Ectodermal cell (in vitro differentiated cells): Measurements from ENCODE around the gene PTPN9.
"Not testable (repeated sequence)": the region's sequence is repeated elsewhere in the genome, so short reads cannot be mapped to it uniquely, and the experiment has no call there.

Source experiments
- H3K27ac ChIP-seq: 2 replicates; pipeline ENCODE4 v1.7.0; 2013; ENCODE audit warnings: mild to moderate bottlenecking, low read depth, low read length; ENCODE audit not compliant: insufficient read depth, poor library complexity, severe bottlenecking
- H3K27me3 ChIP-seq: 2 replicates; pipeline ENCODE4 v1.7.0; 2013; ENCODE audit warnings: mild to moderate bottlenecking, low read length; ENCODE audit not compliant: insufficient read depth, control insufficient read depth, poor library complexity, severe bottlenecking
- H3K36me3 ChIP-seq: one replicate; pipeline ENCODE4 v1.7.0; 2013; ENCODE audit warnings: low read length; ENCODE audit not compliant: control insufficient read depth, insufficient read depth
- H3K4me1 ChIP-seq: one replicate; pipeline ENCODE4 v1.7.0; 2013; ENCODE audit warnings: low read length; ENCODE audit not compliant: control insufficient read depth, insufficient read depth
- H3K4me3 ChIP-seq: 2 replicates; pipeline ENCODE4 v1.7.0; 2013; ENCODE audit warnings: low read depth, low read length, control low read depth; ENCODE audit not compliant: insufficient read depth
- H3K9me3 ChIP-seq: 2 replicates; pipeline ENCODE4 v1.7.0; 2013; ENCODE audit warnings: mild to moderate bottlenecking, low read length, moderate library complexity; ENCODE audit not compliant: control insufficient read depth
- WGBS, 2 experiments: methylation state at CpG; one replicate each; pipeline ENCODE4 v1.1.7; 2013; ENCODE audit warnings: missing lambda C conversion rate in 2 of 2; 5-methylcytosine and 5-hydroxymethylcytosine counted together

PTPN9 gene

DNA sequence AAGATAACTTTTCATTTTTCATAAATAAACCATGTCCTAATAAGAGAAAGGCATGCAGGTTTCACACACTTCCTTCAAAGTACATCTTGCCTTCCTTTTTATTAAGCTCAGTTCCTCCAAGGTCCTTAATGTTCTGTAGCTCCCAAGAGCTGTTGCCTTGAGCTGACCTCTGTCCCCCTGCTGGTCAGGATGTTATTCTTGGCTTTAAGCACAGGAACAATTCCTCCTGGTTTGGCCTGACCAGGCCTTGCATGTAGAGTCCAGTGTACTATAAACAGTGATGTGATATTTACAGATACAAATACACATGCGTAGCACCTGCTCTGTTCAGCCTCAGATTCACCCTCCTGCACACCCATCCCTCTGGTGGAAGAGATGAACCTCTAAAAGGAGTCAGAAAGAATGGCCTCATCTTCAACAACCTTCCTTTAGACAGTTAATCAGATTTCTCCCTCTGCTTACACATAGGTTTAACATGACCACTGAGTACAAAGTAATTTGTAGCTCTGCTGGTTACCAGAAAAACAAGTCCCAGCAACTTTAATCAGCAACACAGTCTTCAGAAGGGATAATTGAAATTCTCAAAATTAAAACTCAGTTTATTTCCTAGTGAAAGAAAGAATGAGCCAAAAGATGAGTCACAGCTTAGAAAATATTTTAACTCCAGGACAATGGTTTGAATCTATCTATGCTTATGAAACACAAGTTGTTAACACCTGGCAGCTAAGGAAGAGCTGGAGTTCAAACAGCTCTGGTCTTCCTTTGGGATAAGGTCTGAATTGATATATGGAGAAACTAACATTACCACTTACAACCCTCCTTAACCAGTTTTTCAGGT is 46.5 kb downstream of the PTPN9 start:
- Histone ChIP-seq H3K9me3 (no peaks in the 10 kb centered on the region), H3K27me3 (no peaks in the 10 kb centered on the region), H3K27ac (no peak overlapping the region), H3K4me3 (no peak overlapping the region), H3K36me3 (no peaks in the 10 kb centered on the region), H3K4me1 (no peaks in the 10 kb centered on the region)
- 79 to 84% methylated on average over 1 of the region's 1 CpG for WGBS, 2 experiments

- no peak overlapping the region for H3K27ac ChIP-seq
- 84 to 87% methylated on average over 3 of the region's 3 CpGs for WGBS, 2 experiments
- H3K27me3 ChIP-seq: no peaks in the 10 kb centered on the region
- no peaks in the 10 kb centered on the region for H3K36me3 ChIP-seq
- H3K4me3 ChIP-seq: no peak overlapping the region
- H3K4me1 ChIP-seq: no peaks in the 10 kb centered on the region
- no peaks in the 10 kb centered on the region for H3K9me3 ChIP-seq
Observed at GRCh38 chr15:75531041-75531450, 48.1 kb downstream of the PTPN9 start.

DNA sequence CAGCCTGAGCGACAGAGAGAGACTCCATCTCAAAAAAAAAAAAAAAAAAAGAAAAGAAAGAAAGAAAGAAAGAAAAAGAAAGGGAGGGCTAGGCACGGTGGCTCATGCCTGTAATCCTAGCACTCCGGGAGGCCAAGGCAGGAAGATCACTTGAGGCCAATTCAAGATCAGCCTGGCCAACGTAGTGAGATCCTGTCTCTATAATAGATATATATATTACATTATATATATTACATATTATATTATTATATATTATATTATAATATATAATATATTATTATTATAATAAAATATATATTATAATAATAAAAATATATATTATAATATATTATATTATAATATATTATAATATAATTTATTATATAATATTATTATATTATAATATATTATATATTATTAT is 48.9 kb downstream of the PTPN9 start:
- Histone ChIP-seq H3K4me1 (no peaks in the 10 kb centered on the region), H3K9me3 (no peaks in the 10 kb centered on the region), H3K36me3 (no peaks in the 10 kb centered on the region), H3K27me3 (no peaks in the 10 kb centered on the region), H3K27ac (no peak overlapping the region), H3K4me3 (no peak overlapping the region)
- WGBS, 2 experiments: 85 to 87% methylated on average over 2 to 3 of the region's 4 CpGs

GRCh38 chr15:75525756-75526155 is 53.4 kb downstream of the PTPN9 start:
- WGBS, 2 experiments: 91 to 93% methylated on average over 3 of the region's 3 CpGs
- H3K4me3 ChIP-seq, H3K4me1 ChIP-seq, H3K27me3 ChIP-seq, H3K27ac ChIP-seq, H3K9me3 ChIP-seq, H3K36me3 ChIP-seq: not testable (repeated sequence)

DNA sequence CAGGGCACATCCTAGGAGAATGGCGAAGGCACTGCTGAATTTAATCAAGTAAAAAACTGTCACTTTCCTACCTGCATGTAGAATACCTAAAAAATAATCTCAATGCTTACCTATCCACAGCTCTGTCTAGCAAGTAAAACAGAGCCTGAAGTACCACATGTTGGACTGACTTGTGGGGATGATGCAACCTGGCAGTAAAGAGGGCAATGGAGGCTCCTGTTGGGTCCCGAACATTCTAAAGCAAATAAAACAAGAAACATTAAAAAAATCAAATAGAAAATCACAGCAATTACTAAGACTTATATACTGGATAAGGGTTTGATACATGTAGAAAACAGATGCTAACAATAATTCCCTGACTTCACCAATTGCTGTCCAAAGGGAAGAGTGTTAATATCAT is 56.1 kb downstream of the PTPN9 start:
- Histone ChIP-seq H3K4me3 (no peak overlapping the region), H3K27ac (no peak overlapping the region), H3K36me3 (no peaks in the 10 kb centered on the region), H3K4me1 (no peaks in the 10 kb centered on the region), H3K27me3 (no peaks in the 10 kb centered on the region), H3K9me3 (no peaks in the 10 kb centered on the region)
- 93 to 94% methylated on average over 1 to 2 of the region's 2 CpGs for WGBS, 2 experiments

- Histone ChIP-seq H3K27ac (no peak overlapping the region), H3K9me3 (no peaks in the 10 kb centered on the region), H3K4me3 (no peak overlapping the region), H3K36me3 (no peaks in the 10 kb centered on the region), H3K27me3 (no peaks in the 10 kb centered on the region), H3K4me1 (no peaks in the 10 kb centered on the region)
- WGBS, 2 experiments: 87 to 91% methylated on average over 1 of the region's 1 CpG
Observed at GRCh38 chr15:75517233-75517632, 61.9 kb downstream of the PTPN9 start.

DNA sequence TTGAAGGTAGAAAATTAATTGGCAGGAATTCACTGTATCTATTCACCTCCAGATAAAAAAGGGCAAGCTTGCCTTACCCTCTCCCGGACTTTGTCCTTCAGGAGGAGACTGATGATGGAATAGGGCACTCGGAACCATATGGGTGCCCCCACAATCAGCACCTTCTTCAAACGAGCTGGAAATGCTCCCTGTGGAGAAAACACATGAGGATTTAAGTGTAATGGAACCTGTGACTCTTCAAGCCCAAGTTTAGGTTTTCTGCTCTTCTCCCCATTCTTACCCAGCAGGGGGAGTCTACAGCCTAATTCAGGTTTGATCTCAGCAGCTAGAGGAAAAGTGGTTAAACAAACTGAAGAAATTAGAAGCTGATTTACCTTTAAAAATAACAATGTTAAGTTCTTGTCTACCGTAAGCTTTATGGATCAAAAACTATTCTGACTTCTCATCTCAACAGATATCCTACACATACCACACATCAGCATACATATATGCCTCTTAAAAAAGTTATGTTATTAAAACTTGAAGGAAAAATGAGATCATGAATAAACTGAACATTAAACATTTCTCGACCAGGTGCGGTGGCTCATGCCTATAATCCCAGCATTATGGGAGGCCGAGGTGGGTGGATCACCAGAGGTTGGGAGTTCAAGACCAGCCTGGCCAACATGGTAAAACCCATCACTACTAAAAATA is 70.1 kb downstream of the PTPN9 start:
- no peaks in the 10 kb centered on the region for H3K4me1 ChIP-seq
- whole genome bisulfite sequencing, 2 experiments: 94 to 95% methylated on average over 7 of the region's 7 CpGs
- no peaks in the 10 kb centered on the region for H3K27me3 ChIP-seq
- no peak overlapping the region for H3K27ac ChIP-seq
- no peaks in the 10 kb centered on the region for H3K9me3 ChIP-seq
- H3K4me3 ChIP-seq: no peak overlapping the region
- peaks cover 6% of the 10 kb centered on the region for H3K36me3 ChIP-seq

DNA sequence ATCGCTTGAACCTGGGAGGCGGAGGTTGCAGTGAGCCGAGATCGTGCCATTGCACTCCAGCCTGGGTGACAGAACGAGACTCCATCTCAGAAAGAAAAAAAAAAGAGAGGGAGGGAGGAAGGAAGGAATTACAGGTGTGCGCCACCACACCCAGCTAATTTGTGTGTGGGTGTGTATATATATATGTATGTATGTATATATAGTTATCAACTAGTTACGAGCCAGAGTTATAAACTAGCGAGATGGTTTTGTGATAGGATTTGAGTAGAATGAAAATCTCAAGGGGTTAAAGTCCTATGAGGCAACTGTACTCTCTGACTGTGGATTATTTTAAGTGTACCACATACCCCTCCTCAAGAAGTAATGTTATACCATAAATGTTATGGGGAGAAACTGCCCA is 76.8 kb downstream of the PTPN9 start:
- no peaks in the 10 kb centered on the region for H3K27me3 ChIP-seq
- no peaks in the 10 kb centered on the region for H3K4me1 ChIP-seq
- no peak overlapping the region for H3K4me3 ChIP-seq
- 91 to 94% methylated on average over 5 to 8 of the region's 8 CpGs for WGBS, 2 experiments
- no peak overlapping the region for H3K27ac ChIP-seq
- H3K36me3 ChIP-seq: peaks cover 13% of the 10 kb centered on the region
- H3K9me3 ChIP-seq: no peaks in the 10 kb centered on the region

DNA sequence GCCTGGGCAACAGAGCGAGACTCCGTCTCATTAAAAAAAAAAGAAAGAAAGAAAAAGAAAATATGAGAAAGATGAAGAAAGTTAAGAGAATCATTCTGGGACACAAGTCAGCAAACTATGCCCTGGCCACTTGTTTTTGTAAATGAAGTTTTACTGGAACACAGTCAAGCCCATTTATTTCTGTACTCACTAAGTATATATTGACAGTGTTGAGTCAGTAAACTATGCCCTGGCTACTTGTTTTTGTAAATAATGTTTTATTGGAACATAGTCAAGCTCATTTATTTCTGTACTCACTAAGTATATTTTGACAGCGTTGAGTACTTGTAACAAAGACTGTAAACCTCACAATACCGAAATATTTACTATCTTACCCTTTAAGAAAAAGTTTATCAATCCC is 85.4 kb downstream of the PTPN9 start:
- Histone ChIP-seq H3K4me1 (no peaks in the 10 kb centered on the region), H3K4me3 (no peak overlapping the region), H3K36me3 (no peaks in the 10 kb centered on the region), H3K9me3 (no peaks in the 10 kb centered on the region), H3K27me3 (no peaks in the 10 kb centered on the region), H3K27ac (no peak overlapping the region)
- 92 to 95% methylated on average over 2 of the region's 4 CpGs for WGBS, 2 experiments

DNA sequence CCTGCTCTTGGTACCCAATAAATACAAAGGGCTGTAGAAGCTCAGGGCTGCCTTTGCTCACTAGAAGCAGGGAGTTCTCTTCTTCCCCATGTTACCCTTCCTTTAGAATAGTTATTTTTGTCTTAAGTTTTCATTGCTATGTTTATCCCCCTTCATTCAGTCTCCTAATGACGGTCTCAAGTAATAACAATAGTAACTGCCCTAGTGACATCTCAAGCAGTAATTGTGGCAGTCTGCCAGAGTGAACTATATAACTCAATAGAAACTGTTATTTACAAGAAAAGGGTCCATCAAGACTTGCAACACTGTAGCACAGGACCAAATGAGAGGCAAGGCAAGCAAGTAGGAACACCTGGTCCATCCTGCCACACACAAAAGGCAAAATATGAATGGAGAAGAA is 95.2 kb downstream of the PTPN9 start:
- H3K36me3 ChIP-seq: peaks cover 8% of the 10 kb centered on the region
- H3K9me3 ChIP-seq: no peaks in the 10 kb centered on the region
- no peak overlapping the region for H3K4me3 ChIP-seq
- 92 to 100% methylated on average over 1 of the region's 1 CpG for WGBS, 2 experiments
- H3K27me3 ChIP-seq: no peaks in the 10 kb centered on the region
- H3K4me1 ChIP-seq: no peaks in the 10 kb centered on the region
- no peak overlapping the region for H3K27ac ChIP-seq
